NCI-H1930 (cell line): Measurements from ENCODE around the gene PEAR1.

Experiments
- DNase-seq, 2 experiments: peaks; one replicate each; lab custom pipeline; 2025; lab: John Stamatoyannopoulos, UW

Gene PEAR1

GRCh38 chr1:156893048-156893953, at the start of gene PEAR1:
PEAR1 (plus strand) TSS chr1:156893718; CDS start chr1:156903927, 10,209 bp downstream.
- no peak for DNase-seq

GRCh38 chr1:156844102-156844501, 49.4 kb upstream of the PEAR1 start:
- no peak for DNase-seq

- DNase-seq: no peak
Measured at GRCh38 chr1:156844638-156845037, 48.9 kb upstream of the PEAR1 start.

- DNase-seq: no peak
Measured at GRCh38 chr1:156845055-156845952, 48.2 kb upstream of the PEAR1 start.

GRCh38 chr1:156845953-156846545, 47.5 kb upstream of the PEAR1 start:
- DNase-seq: no peak

- DNase-seq: no peak
Measured at GRCh38 chr1:156846643-156847042, 46.9 kb upstream of the PEAR1 start.

GRCh38 chr1:156847591-156848460, 45.7 kb upstream of the PEAR1 start:
- DNase-seq: no peak

- DNase-seq: no peak
Measured at GRCh38 chr1:156848461-156849150, 44.9 kb upstream of the PEAR1 start.

- DNase-seq: no peak
Measured at GRCh38 chr1:156849151-156849496, 44.4 kb upstream of the PEAR1 start.

GRCh38 chr1:156851779-156852417, 41.6 kb upstream of the PEAR1 start:
- DNase-seq: no peak

GRCh38 chr1:156852418-156852874, 41.1 kb upstream of the PEAR1 start:
- DNase-seq: no peak

GRCh38 chr1:156853761-156854160, 39.8 kb upstream of the PEAR1 start:
- DNase-seq: no peak

- no peak for DNase-seq
Measured at GRCh38 chr1:156854634-156855033, 38.9 kb upstream of the PEAR1 start.

- no peak for DNase-seq
Measured at GRCh38 chr1:156856282-156856785, 37.2 kb upstream of the PEAR1 start.

- DNase-seq: no peak
Measured at GRCh38 chr1:156857532-156857931, 36.0 kb upstream of the PEAR1 start.

GRCh38 chr1:156858555-156858956, 35.0 kb upstream of the PEAR1 start:
- no peak for DNase-seq

GRCh38 chr1:156858959-156859522, 34.5 kb upstream of the PEAR1 start, which contains the start of gene INSRR:
INSRR (minus strand) TSS chr1:156859117; CDS start chr1:156858621, 496 bp downstream.
- DNase-seq: no peak

GRCh38 chr1:156859523-156860112, 33.9 kb upstream of the PEAR1 start:
- DNase-seq: no peak

GRCh38 chr1:156860113-156860627, 33.3 kb upstream of the PEAR1 start:
- peak; percentile 24 to 52 for DNase-seq
